Right renal cortex interstitium (tissue), 3 donors: ENCODE results near the gene KIF13A. TPM values are rescaled to one million over a fixed set of nuclear protein-coding genes. Genes with fewer than 3 reads are reported as not detected.
"Not testable (repeated sequence)": the region's sequence is repeated elsewhere in the genome, so short reads cannot be mapped to it uniquely, and the experiment has no call there.

Experiments
- DNase-seq, 3 donors: peaks; one replicate each; pipeline ENCODE4 v3.0.0-alpha.2; 2013; ENCODE audit warnings: low read depth in 3 of 3, low spot score in 2 of 3
- polyA plus RNA-seq, 3 donors: library from polyadenylated mRNA; unstranded; fragments of 120-200 nt; gene quantifications; one replicate each; pipeline ENCODE4 v1.2.1, GENCODE V29; 2013; ENCODE audit not compliant: insufficient read length in 3 of 3

The KIF13A gene
- polyA plus RNA-seq, 3 donors: 35.5 to 38.5 (median 37.8) TPM

GRCh38 chr6:17971128-17972073 lies 16.0 kb downstream of the KIF13A start:
- DNase-seq: no peak

DNA sequence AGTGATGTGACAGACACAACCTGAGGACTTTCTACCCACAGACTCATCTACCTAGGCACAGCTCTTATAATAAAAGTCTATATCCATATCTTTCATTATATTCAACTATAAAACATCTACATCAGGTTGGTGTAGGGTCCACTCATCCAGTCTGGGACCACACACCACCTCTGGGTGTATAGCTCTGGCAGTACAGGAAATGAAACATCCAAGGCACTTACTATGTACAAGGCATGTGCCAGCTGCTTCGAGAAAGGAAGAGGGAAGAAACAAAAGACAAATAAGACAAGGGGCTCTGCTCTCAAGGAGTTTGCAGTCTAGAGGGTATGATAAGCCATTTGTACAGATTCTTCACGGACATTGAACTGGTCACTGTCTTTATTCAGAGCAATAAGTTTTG lies 18.6 kb downstream of the KIF13A start:
- DNase-seq: no peak

GRCh38 chr6:17967668-17968518 lies 19.5 kb downstream of the KIF13A start:
- no peak for DNase-seq

- no peak for DNase-seq
These were observed 21.0 kb downstream of the KIF13A start for GRCh38 chr6:17966451-17966850.

DNA sequence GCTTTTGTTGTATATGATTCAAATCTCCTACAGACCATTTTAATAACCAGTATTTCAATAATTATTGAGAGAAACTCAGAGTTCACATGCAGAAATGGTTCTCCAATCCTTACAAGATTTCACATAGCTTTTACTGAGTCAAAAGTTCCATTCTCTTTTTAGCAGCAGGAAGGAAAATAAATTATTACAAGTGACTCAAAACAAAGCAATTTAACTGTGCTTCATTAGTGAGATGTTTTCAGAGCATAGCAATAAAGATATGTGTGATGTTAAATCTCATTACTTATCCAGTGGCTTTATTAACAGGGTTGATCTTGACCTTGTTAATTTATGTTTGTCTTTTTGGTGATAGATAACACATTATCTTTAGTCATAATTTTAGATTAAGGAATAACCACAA lies 22.0 kb downstream of the KIF13A start:
- DNase-seq: no peak

GRCh38 chr6:17964633-17965032 lies 22.8 kb downstream of the KIF13A start:
- DNase-seq: no peak

DNA sequence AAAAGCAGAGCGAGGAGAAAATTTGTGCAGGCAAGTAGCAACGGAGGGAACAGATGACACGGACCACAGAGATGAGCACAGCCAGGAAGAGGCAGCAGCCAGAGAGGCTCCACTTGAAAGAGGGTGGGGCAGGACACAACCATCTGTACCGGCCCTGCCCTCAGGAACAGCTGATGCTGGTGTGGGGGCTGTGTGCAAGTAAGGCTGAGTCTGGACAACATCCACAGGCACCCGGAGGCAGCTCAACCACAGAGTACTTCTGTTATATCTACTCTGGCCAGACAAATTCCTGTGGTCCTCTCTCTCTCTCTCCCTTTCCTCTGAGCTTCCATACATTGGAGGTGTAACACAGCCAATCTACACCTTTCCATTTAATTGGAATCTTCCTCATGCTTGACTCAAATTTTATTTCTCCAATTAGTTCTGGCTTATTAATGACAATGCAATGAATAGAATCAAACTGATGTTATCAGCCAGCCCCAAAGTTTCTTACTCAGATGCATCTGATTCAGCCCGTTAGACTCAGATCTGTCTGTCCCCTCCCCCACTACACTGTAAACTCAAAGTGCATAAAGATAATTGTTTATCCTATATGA lies 24.9 kb downstream of the KIF13A start:
- DNase-seq: no peak

- no peak for DNase-seq
These were observed 28.1 kb downstream of the KIF13A start for GRCh38 chr6:17959302-17959701.

- no peak for DNase-seq
These were observed 29.4 kb downstream of the KIF13A start for GRCh38 chr6:17957904-17958620.

GRCh38 chr6:17957498-17957897 lies 29.9 kb downstream of the KIF13A start:
- no peak for DNase-seq

DNA sequence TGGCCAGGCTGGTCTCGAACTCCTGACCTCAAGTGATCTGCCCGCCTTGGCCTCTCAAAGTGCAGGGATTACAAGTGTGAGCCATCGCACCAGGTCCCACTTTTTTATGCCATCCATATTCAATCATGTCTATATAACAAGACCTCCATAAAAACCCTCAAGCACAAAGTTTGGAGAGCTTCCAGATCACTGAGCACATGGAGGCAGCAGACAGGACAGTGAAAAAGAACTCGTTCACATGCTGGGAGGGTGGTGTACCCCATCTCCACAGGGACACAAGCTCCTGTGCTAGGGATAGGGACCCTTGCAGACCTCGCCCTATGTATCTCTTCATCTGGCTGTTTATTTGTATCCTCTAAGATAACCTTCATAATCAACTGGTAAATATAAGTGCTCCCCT lies 30.3 kb downstream of the KIF13A start:
- no peak for DNase-seq

- no peak for DNase-seq
These were observed 37.3 kb downstream of the KIF13A start for GRCh38 chr6:17950095-17950494.

- no peak for DNase-seq
These were observed 38.3 kb downstream of the KIF13A start for GRCh38 chr6:17949168-17949567.

DNA sequence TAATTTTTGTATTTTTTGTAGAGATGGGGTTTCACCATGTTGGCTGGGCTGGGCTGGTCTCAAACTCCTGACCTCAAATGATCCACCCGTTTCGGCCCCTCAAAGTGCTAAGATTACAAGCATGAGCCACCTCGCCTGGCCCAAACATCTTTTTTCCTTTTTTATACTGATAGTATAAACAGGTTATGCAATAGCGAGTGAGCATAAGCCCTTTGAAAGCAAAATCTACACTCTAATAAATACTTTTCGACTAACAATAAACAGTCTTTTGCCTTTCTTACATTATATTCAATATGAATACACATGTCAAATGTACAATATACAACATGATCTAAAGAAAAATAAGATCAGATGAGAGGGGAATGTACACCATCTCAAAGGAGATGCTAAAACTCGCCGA lies 38.7 kb downstream of the KIF13A start:
- DNase-seq: no peak

DNA sequence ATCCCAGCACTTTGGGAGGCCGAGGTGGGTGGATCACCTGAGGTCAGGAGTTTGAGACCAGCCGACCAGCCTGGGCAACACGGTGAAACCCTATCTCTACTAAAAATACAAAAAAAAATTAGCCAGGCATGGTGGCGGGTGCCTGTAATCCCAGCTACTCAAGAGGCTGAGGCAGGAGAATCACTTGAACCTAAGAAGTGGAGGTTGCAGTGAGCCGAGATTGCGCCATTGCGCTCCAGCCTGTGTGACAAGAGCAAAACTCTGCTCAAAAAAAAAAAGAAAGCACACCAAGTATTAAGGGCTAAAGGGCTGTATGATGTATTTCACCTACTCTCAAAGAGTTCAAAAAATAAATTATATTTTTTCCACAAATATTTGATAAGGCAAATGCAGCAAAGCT lies 39.9 kb downstream of the KIF13A start:
- DNase-seq: not testable (repeated sequence)

DNA sequence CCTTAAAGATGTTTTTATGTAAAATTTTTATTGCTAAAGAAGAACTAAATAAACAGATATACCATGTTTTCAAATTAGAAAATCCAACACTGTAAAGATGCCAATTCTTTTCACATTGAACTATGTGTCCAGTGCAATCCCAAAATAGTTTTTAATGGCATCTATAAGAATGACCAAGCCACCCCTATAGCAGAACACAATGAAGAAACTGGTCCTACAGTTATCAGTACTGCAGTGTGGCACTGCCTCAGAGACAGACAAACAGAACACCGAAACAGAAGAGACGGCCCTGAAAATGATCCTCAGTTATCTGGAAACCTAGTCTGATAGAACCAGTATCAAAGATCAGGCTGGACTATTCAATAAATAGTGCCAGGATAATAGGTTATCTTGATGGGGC lies 41.9 kb downstream of the KIF13A start:
- no peak for DNase-seq

GRCh38 chr6:17945111-17945510 lies 42.3 kb downstream of the KIF13A start:
- DNase-seq: no peak

DNA sequence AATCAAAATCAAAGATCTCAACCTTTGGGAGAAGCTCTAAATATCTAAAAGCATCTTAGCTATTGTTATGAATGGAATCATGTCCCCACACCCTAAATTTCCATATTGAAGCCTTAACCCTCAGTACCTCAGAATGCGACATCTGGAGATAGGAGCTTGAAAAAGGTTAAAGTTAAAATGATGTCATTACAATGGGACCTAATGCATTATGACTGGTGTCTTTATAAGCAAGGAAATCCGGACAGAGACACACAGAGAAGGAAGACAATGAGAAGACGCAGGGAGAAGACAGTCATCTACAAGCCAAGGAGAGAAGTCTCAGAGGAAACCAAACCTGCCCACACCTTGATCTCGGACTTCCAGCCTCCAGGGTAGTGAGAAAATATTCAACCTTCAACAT lies 46.1 kb downstream of the KIF13A start:
- no peak for DNase-seq

- no peak for DNase-seq
These were observed 47.2 kb downstream of the KIF13A start for GRCh38 chr6:17940151-17940792.

GRCh38 chr6:17938901-17939300 lies 48.5 kb downstream of the KIF13A start:
- no peak for DNase-seq
